ENCODE data around the gene RYR3.

- TF ChIP-seq POLR2AphosphoS5 (IDR thresholded peaks at IDR 0.05), result no peak
- TF ChIP-seq, protein P1, sequence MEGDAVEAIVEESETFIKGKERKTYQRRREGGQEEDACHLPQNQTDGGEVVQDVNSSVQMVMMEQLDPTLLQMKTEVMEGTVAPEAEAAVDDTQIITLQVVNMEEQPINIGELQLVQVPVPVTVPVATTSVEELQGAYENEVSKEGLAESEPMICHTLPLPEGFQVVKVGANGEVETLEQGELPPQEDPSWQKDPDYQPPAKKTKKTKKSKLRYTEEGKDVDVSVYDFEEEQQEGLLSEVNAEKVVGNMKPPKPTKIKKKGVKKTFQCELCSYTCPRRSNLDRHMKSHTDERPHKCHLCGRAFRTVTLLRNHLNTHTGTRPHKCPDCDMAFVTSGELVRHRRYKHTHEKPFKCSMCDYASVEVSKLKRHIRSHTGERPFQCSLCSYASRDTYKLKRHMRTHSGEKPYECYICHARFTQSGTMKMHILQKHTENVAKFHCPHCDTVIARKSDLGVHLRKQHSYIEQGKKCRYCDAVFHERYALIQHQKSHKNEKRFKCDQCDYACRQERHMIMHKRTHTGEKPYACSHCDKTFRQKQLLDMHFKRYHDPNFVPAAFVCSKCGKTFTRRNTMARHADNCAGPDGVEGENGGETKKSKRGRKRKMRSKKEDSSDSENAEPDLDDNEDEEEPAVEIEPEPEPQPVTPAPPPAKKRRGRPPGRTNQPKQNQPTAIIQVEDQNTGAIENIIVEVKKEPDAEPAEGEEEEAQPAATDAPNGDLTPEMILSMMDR (IDR thresholded peaks at IDR 0.05), result no peak
Observed at GRCh38 chr15:33852094-33852493, 541.3 kb downstream of the RYR3 start.

Data from esophagus muscularis mucosa (tissue), 3 donors.